ENCODE results near the gene FAM72C.
"Not testable (repeated sequence)": the region's sequence is repeated elsewhere in the genome, so short reads cannot be mapped to it uniquely, and the experiment has no call there.

FAM72C gene

DNA sequence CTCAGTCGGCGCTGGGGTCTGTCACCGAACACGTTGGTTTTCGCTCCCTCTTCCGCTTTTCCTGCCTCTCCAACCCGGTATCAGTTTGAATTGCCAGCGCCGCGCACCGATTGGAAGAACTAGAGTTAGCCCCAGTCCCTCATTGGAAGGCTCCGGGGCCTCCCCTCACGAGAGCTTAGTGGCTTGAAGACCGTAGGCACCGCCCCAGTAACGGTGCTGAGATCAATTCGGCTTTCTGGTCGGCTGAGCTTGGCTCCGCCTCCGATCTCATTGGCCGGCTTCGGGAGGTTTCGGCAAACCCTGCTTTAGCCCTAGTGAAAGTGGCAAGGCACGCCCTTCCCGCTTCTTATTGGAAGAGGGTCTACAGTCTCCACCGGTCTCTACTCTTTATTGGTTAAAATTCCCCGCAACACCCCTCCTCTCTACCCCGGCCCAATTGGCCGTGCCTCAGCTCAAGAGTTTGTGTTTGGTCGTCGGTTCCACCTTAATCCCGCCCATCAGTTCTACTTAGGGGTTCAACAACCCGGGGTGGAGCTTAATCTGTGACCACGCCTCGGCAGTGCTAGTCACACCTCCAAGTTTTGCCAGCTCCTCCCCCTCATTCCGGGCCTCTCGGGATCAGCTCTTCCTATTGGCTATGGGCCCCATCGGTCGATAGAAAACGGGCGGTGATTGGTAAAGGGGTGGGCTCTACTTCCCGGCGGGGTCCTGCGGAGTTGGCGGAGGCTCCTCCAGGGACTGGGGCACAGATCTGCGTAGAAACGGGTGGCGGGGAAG lies at the start of gene FAM72C:
Gene FAM72C, minus strand, starts transcription at position 63 of the 777 bp plus-strand sequence. CDS start 845 bp downstream, outside the sequence.
- DNase-seq: not testable (repeated sequence)

- DNase-seq: not testable (repeated sequence)
These were observed 48.4 kb upstream of the FAM72C start for GRCh38 chr1:144020001-144020738.

DNA sequence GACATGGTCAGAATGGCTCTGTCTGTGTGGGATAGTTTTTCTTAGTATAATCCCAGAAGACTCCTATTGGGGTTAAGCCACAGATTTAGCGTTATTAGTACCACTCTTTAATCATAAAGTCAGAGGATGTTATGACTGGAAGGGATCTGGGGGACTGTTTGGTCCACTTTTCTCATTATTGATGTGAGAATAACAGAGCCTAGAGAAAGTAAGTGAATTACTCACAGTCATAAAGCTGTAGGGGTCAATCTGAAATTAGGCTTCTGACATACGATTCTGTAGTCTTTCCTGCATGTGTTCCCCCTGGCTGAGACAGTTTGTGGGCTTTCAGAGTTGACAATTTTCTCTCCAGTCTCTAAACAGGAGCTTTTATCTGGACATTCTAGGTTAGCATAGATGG lies 47.3 kb upstream of the FAM72C start:
- DNase-seq: not testable (repeated sequence)

GRCh38 chr1:144015180-144015966 lies 43.6 kb upstream of the FAM72C start:
- DNase-seq: not testable (repeated sequence)

DNA sequence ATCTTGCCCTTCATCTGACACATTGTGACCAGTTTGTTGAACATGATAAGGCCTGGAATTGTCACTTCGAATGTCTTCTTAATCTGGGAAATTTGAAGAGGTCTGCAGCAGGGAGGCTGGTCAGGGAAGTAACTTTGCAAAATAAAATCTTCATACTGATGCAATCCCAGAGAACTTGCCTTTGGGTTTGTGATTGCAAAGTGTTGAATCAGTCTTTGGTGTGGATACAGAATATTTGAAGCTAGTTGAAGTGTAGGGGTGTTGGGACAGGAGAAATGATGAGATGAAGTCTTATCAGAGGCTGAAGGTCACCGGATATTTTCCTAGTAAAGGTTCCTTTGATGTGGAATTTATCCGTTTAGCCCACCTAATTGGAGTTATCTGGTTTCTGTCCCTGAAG lies 42.7 kb upstream of the FAM72C start:
- not testable (repeated sequence) for DNase-seq

- DNase-seq: not testable (repeated sequence)
These were observed 42.3 kb upstream of the FAM72C start for GRCh38 chr1:144014121-144014520.

GRCh38 chr1:144012168-144012733 lies 40.5 kb upstream of the FAM72C start:
- not testable (repeated sequence) for DNase-seq

GRCh38 chr1:144009410-144009809 lies 37.6 kb upstream of the FAM72C start:
- not testable (repeated sequence) for DNase-seq

- not testable (repeated sequence) for DNase-seq
These were observed 32.5 kb upstream of the FAM72C start for GRCh38 chr1:144004259-144004658.

- DNase-seq: not testable (repeated sequence)
These were observed 31.7 kb upstream of the FAM72C start for GRCh38 chr1:144003306-144004029.

DNA sequence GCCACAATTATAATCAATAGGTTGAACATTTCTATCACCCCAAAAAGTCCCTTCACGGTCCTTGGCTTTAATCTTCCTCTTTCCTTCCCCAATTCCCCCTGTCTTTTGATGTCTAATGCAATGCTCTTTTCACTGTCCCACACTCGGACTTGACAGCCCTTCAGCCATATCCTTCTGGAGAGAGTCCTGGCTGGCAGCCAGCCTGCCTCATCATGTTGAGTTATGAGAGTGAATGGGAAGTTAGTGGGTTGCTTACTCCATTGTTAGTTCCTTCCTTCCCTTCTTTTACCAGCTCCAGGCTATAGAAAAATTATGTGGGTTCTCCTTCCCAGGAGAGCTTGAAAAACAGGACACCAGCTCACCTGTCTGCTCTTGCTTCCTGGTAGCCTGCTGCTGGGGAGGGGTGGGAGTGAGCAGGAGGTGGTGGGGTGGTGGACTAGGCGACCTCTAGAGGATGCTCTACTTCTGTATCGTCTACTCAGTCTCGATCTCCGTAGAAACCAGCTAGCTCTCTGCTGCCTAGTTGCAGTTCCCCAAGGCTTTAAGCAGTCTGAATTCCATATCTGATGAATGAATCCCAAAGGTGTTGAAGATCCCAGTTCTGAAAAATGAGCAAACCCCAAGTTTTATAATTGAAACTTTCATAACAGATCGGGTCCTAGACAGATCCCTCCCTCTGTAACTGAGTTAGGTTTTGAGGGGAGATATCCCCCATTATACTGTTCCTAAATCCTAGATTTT lies 30.5 kb upstream of the FAM72C start:
- not testable (repeated sequence) for DNase-seq

DNA sequence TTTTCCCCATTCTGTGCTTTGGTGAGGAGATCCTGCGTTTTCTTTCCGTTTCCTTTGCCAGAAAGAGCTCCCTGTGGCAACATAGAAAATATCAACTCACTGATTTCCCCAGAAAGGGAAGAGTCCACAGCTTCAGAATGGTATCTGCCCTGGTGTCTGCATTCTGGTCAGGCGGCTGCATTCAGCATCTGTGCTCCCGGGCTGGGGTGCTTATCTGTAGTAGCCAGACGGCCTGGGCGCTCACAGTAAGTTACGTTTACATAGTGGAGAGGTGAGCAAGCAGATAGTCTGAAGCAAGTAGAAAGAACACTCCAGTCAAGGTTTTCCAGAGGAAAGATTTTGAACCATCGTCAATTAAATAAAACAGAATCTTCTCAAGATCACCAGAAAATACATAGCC lies 29.3 kb upstream of the FAM72C start:
- not testable (repeated sequence) for DNase-seq

GRCh38 chr1:143996020-143996419 lies 24.2 kb upstream of the FAM72C start:
- DNase-seq: not testable (repeated sequence)

GRCh38 chr1:143993301-143993907 lies 21.6 kb upstream of the FAM72C start:
- DNase-seq: not testable (repeated sequence)

DNA sequence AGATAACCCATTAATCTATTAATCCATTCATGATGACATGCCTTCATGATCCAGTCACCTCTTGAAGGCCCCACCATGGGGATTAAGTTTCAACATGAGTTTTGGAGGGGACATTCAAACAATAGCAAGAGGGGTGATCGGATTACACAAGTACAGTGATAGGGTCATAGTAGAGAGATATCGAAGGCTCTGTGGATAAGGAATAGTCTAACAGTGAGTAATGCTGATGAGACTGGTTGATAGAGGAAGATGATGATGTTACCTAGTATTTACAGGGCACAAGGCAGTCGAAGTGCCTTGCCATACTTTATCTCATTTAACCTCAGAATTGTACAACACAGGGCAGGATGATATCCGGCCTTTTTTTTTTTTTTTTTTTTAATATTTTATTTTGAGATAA lies 18.9 kb upstream of the FAM72C start:
- not testable (repeated sequence) for DNase-seq

GRCh38 chr1:143989719-143990118 lies 17.9 kb upstream of the FAM72C start:
- not testable (repeated sequence) for DNase-seq

- DNase-seq: not testable (repeated sequence)
These were observed 17.6 kb upstream of the FAM72C start for GRCh38 chr1:143989427-143989712.

DNA sequence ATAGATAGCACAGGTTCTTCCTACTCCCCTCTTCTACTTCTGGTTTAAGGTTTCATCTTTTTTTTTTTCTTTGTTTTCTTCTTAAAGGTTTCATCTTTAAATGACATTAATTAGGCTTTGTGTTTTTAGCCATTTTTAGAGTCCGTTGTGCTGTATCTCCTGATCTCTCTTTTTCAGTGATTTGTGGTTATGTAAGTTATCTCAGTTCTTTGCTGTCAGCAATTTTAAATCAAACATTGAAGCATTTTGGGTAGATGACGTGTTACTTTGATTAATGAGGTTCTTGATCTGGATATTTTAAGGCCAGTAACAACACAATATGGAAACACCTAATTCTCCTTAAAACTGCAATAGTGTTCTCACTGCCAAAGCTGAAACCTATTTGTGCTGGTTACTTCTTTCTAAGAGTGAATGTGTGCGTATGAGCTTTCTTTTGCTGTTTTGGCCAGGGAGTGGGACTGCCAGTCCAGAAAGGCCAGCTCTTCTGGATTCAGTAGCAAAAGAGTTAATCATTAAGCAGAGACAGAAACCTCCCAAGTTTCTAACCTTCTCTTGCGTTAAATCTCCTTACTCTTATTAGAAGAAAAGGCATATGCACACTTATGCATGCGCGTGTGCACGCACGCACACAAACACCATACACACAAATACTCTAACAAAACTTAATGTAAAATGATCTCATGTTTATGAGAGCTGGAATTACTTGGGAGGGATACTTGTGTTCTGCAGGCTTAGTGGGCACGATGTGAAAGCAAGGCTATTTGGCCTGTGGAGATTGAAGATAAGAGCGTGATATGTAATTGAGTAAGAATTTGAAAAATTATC lies 17.0 kb upstream of the FAM72C start:
- not testable (repeated sequence) for DNase-seq

GRCh38 chr1:143987868-143988267 lies 16.1 kb upstream of the FAM72C start:
- not testable (repeated sequence) for DNase-seq
